SK-N-SH (cell line): ENCODE results near the gene TMEM98.
"Not testable (repeated sequence)": the region's sequence is repeated elsewhere in the genome, so short reads cannot be mapped to it uniquely, and the experiment has no call there.

ENCODE experiments used
- CHD2 ChIP-seq: fragments of 150-350 bp; IDR thresholded peaks from 2 replicates; pipeline ENCODE4 v1.6.1; 2018; ENCODE audit warnings: low read length; ENCODE audit not compliant: partially characterized antibody
- CTCF ChIP-seq: fragments of 200-600 bp; sonication (generic); IDR thresholded peaks from 2 replicates; pipeline ENCODE4 v1.6.1; 2017; ENCODE audit warnings: antibody characterized with exemption, mild to moderate bottlenecking, moderate library complexity
- EZH2phosphoT487 ChIP-seq: fragments of 200-600 bp; sonication (generic); IDR thresholded peaks from 2 replicates; pipeline ENCODE4 v1.6.1; 2017; ENCODE audit warnings: low read depth, mixed run types, mild to moderate bottlenecking, antibody characterized with exemption, moderate library complexity, borderline replicate concordance
- JUND ChIP-seq: IDR thresholded peaks from 2 replicates; pipeline ENCODE4 v1.4.0; 2012
- POLR2AphosphoS5 ChIP-seq: IDR thresholded peaks from 2 replicates; pipeline ENCODE4 v1.6.1; 2012; ENCODE audit warnings: low read depth, low read length
- USF2 ChIP-seq: fragments of 150-350 bp; IDR thresholded peaks from 2 replicates; pipeline ENCODE4 v1.6.1; 2017; ENCODE audit warnings: antibody characterized with exemption, low read length, low read depth, borderline replicate concordance
- ZBTB33 ChIP-seq: IDR thresholded peaks from 2 replicates; pipeline ENCODE4 v1.4.0; 2012; ENCODE audit warnings: low read depth, borderline replicate concordance

GRCh38 chr17:32969231-32969630 is 41.3 kb downstream of the TMEM98 start:
- TF ChIP-seq ZBTB33, POLR2AphosphoS5, CTCF, JUND, USF2, CHD2, EZH2phosphoT487: not testable (repeated sequence)
